ENCODE results near the gene RDX. TPM values are rescaled to one million over a fixed set of nuclear protein-coding genes. Genes with fewer than 3 reads are reported as not detected.

RDX gene
- total RNA-seq, 1 experiment from 2014 or later = 132 TPM

- H3K27me3 Mint-ChIP-seq (ENCODE audit: insufficient read depth, unreplicated experiment) = no peaks in the 10 kb centered on the region
- no peak overlapping the region for H3K27ac Mint-ChIP-seq (ENCODE audit: low read depth, unreplicated experiment)
- no peaks in the 10 kb centered on the region for H3K9me3 Mint-ChIP-seq (ENCODE audit: unreplicated experiment)
- no TSS peak for BruUV-seq (replicated peaks)
- POLR2A ChIA-PET = interaction anchor here (1.0 to 3.6 kb wide), 3 partner anchors 8 to 53 kb away, joined by 3 to 19 read pairs (median 3); partner anchors contain the start of gene RDX
- no peaks in the 10 kb centered on the region for H3K36me3 Mint-ChIP-seq (ENCODE audit: insufficient read depth, unreplicated experiment)
- H3K4me3 Mint-ChIP-seq (ENCODE audit: unreplicated experiment) = no peak overlapping the region
- CTCF ChIA-PET = interaction anchor here (0.6 kb wide), 2 partner anchors 42 to 103 kb away, joined by 3 to 4 read pairs; no protein-coding TSS in a partner anchor
- intact Hi-C loops (cut with micrococcal nuclease) = no loop called here
- H3K4me1 Mint-ChIP-seq (ENCODE audit: insufficient read depth, unreplicated experiment) = no peaks in the 10 kb centered on the region
- no peak for TF ChIP-seq CTCF (IDR thresholded peaks at IDR 0.05; ENCODE audit: unreplicated experiment)
- DNase-seq (ENCODE audit: unreplicated experiment) = peak; percentile 20
Measured at GRCh38 chr11:110305169-110306018, 9.0 kb upstream of the RDX start.

GRCh38 chr11:110303414-110303826 is 7.0 kb upstream of the RDX start:
- H3K4me3 Mint-ChIP-seq (ENCODE audit: unreplicated experiment) = no peak overlapping the region
- H3K27ac Mint-ChIP-seq (ENCODE audit: low read depth, unreplicated experiment) = no peak overlapping the region
- BruUV-seq (replicated peaks) = no TSS peak
- intact Hi-C loops (cut with micrococcal nuclease) = no loop called here
- POLR2A ChIA-PET = no interaction called here
- no peaks in the 10 kb centered on the region for H3K4me1 Mint-ChIP-seq (ENCODE audit: insufficient read depth, unreplicated experiment)
- no peaks in the 10 kb centered on the region for H3K27me3 Mint-ChIP-seq (ENCODE audit: insufficient read depth, unreplicated experiment)
- no peaks in the 10 kb centered on the region for H3K9me3 Mint-ChIP-seq (ENCODE audit: unreplicated experiment)
- CTCF ChIA-PET = interaction anchor here (1.0 kb wide), 1 partner anchor 9 kb away, joined by 3 read pairs; no protein-coding TSS in a partner anchor
- TF ChIP-seq CTCF (IDR thresholded peaks at IDR 0.05; ENCODE audit: unreplicated experiment) = no peak
- DNase-seq (ENCODE audit: unreplicated experiment) = no peak
- H3K36me3 Mint-ChIP-seq (ENCODE audit: insufficient read depth, unreplicated experiment) = no peaks in the 10 kb centered on the region

- BruUV-seq (replicated peaks) = no TSS peak
- CTCF ChIA-PET = interaction anchor here (0.6 to 0.7 kb wide), 2 partner anchors 134 to 137 kb away, joined by 3 read pairs; no protein-coding TSS in a partner anchor
- Mint-ChIP-seq H3K4me3 (ENCODE audit: unreplicated experiment) (no peak overlapping the region), H3K4me1 (ENCODE audit: insufficient read depth, unreplicated experiment) (peaks cover 9% of the 10 kb centered on the region), H3K27ac (ENCODE audit: low read depth, unreplicated experiment) (no peak overlapping the region), H3K9me3 (ENCODE audit: unreplicated experiment) (no peaks in the 10 kb centered on the region), H3K36me3 (ENCODE audit: insufficient read depth, unreplicated experiment) (peaks cover 5% of the 10 kb centered on the region), H3K27me3 (ENCODE audit: insufficient read depth, unreplicated experiment) (no peaks in the 10 kb centered on the region)
- TF ChIP-seq CTCF (IDR thresholded peaks at IDR 0.05; ENCODE audit: unreplicated experiment) = no peak
- POLR2A ChIA-PET = no interaction called here
- intact Hi-C loops (cut with micrococcal nuclease) = no loop called here
- no peak for DNase-seq (ENCODE audit: unreplicated experiment)
Measured at GRCh38 chr11:110301577-110301976, 5.2 kb upstream of the RDX start.

GRCh38 chr11:110301032-110301431 is 4.6 kb upstream of the RDX start:
- Mint-ChIP-seq H3K27me3 (ENCODE audit: insufficient read depth, unreplicated experiment) (no peaks in the 10 kb centered on the region), H3K9me3 (ENCODE audit: unreplicated experiment) (no peaks in the 10 kb centered on the region), H3K4me1 (ENCODE audit: insufficient read depth, unreplicated experiment) (peaks cover 9% of the 10 kb centered on the region), H3K27ac (ENCODE audit: low read depth, unreplicated experiment) (no peak overlapping the region), H3K4me3 (ENCODE audit: unreplicated experiment) (no peak overlapping the region), H3K36me3 (ENCODE audit: insufficient read depth, unreplicated experiment) (peaks cover 5% of the 10 kb centered on the region)
- intact Hi-C loops (cut with micrococcal nuclease) = no loop called here
- CTCF ChIA-PET = interaction anchor here (0.6 to 0.7 kb wide), 2 partner anchors 134 to 138 kb away, joined by 3 read pairs; no protein-coding TSS in a partner anchor
- TF ChIP-seq CTCF (IDR thresholded peaks at IDR 0.05; ENCODE audit: unreplicated experiment) = no peak
- no peak for DNase-seq (ENCODE audit: unreplicated experiment)
- POLR2A ChIA-PET = no interaction called here
- BruUV-seq (replicated peaks) = no TSS peak
